ENCODE results near the gene PHETA1.

DNA sequence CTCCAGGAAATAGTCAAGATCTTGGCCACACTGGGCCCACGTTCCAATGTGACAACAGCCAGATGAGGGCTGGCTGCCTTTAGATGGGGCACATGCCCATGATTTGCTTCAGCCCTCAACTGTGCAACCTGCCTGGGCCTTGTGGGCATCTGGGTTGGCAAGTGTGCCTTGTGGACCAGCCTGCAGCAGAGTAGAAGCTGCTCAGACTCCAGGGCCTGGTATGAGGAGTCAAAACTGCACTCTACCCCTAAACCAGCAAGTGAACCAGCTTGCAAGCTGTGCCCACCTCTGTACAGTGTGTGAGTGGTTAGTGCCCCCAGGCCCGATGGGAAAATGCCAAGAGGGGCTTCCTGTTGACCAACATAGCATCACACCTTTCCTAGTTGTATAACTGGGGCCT, 17.9 kb downstream of the PHETA1 start:
- TF ChIP-seq, protein P1, sequence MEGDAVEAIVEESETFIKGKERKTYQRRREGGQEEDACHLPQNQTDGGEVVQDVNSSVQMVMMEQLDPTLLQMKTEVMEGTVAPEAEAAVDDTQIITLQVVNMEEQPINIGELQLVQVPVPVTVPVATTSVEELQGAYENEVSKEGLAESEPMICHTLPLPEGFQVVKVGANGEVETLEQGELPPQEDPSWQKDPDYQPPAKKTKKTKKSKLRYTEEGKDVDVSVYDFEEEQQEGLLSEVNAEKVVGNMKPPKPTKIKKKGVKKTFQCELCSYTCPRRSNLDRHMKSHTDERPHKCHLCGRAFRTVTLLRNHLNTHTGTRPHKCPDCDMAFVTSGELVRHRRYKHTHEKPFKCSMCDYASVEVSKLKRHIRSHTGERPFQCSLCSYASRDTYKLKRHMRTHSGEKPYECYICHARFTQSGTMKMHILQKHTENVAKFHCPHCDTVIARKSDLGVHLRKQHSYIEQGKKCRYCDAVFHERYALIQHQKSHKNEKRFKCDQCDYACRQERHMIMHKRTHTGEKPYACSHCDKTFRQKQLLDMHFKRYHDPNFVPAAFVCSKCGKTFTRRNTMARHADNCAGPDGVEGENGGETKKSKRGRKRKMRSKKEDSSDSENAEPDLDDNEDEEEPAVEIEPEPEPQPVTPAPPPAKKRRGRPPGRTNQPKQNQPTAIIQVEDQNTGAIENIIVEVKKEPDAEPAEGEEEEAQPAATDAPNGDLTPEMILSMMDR (IDR thresholded peaks at IDR 0.05): no peak
- TF ChIP-seq POLR2A (IDR thresholded peaks at IDR 0.05): no peak

Data from uterus (tissue), 2 donors.